Ascending aorta (tissue), 2 donors: ENCODE data around the gene SIMC1. TPM values are rescaled to one million over a fixed set of nuclear protein-coding genes. Genes with fewer than 3 reads are reported as not detected.

ENCODE experiments used
- DNase-seq, 2 donors: peaks; one replicate each; pipeline ENCODE4 v3.0.0-alpha.2; 2019; ENCODE audit warnings: low spot score in 2 of 2
- H3K27ac ChIP-seq, 2 donors: fragments of 200-600 bp; sonication (generic); one replicate each; pipeline ENCODE4 v1.5.1; 2016 to 2017; ENCODE audit warnings: mild to moderate bottlenecking in 1 of 2
- H3K27me3 ChIP-seq: fragments of 200-600 bp; sonication (generic); one replicate; pipeline ENCODE4 v1.5.1; 2017
- H3K36me3 ChIP-seq, 2 donors: fragments of 200-600 bp; sonication (generic); one replicate each; pipeline ENCODE4 v1.5.1; 2016
- H3K4me1 ChIP-seq, 2 donors: fragments of 200-600 bp; sonication (generic); one replicate each; pipeline ENCODE4 v1.5.1; 2016 to 2017; ENCODE audit warnings: mild to moderate bottlenecking in 1 of 2
- H3K4me3 ChIP-seq, 2 donors: fragments of 200-600 bp; sonication (generic); one replicate each; pipeline ENCODE4 v1.5.1; 2016 to 2017; ENCODE audit warnings: mild to moderate bottlenecking in 1 of 2
- H3K9me3 ChIP-seq, 2 donors: fragments of 200-600 bp; sonication (generic); one replicate each; pipeline ENCODE4 v1.5.1; 2016
- intact Hi-C: fragments of 100-400 bp; cut with DNase I; formaldehyde crosslinking; loops from one replicate; pipeline ENCODE4 v1.15.1; 2023
- total RNA-seq: library from RNA; depleted of rRNA; stranded (reverse); fragments of >200 nt; gene quantifications from one replicate; pipeline ENCODE4 v1.1.0, GENCODE V29; 2016
- TF ChIP-seq, protein P1 (sequence below), 3 experiments: fragments of 200-600 bp in 2 of 3; fragments of 450-650 bp in 1 of 3; sonication (generic) in 2 of 3; IDR thresholded peaks; one replicate each; pipeline ENCODE4 v1.5.1; 2016 to 2019; ENCODE audit warnings: antibody characterized with exemption in 3 of 3, mild to moderate bottlenecking in 1 of 3, moderate library complexity in 1 of 3

SIMC1 gene
- total RNA-seq, 1 donor from 2014 or later = 3.7 TPM

DNA sequence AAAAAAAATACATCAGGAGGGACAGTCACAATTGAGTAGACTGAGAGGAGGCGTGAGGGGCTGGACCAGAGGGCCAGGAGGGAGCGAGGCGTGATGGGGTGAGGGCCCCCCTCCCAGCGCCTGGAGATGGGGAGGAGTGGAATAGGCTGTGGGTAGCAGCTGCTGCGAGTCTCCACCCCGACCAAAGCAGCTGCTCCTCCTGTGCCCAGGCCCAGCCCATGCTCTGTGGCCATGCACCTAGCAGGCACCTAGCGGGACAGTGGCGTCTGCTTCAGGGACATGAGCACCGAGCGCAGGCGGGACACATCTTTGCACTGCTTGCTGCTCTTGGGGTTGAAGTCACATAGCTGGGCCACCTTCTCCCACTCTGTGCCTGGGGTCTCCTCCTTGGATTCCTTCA, 154.3 kb downstream of the SIMC1 start:
- TF ChIP-seq, protein P1, sequence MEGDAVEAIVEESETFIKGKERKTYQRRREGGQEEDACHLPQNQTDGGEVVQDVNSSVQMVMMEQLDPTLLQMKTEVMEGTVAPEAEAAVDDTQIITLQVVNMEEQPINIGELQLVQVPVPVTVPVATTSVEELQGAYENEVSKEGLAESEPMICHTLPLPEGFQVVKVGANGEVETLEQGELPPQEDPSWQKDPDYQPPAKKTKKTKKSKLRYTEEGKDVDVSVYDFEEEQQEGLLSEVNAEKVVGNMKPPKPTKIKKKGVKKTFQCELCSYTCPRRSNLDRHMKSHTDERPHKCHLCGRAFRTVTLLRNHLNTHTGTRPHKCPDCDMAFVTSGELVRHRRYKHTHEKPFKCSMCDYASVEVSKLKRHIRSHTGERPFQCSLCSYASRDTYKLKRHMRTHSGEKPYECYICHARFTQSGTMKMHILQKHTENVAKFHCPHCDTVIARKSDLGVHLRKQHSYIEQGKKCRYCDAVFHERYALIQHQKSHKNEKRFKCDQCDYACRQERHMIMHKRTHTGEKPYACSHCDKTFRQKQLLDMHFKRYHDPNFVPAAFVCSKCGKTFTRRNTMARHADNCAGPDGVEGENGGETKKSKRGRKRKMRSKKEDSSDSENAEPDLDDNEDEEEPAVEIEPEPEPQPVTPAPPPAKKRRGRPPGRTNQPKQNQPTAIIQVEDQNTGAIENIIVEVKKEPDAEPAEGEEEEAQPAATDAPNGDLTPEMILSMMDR (IDR thresholded peaks at IDR 0.05) = no peak
- H3K36me3 ChIP-seq = peaks cover 15 to 58% of the 10 kb centered on the region in 2 donors
- intact Hi-C loops = no loop called here
- H3K4me1 ChIP-seq = peaks cover 4 to 8% of the 10 kb centered on the region in 2 donors
- H3K9me3 ChIP-seq = no peaks in the 10 kb centered on the region
- DNase-seq = no peak
- no peak overlapping the region for H3K4me3 ChIP-seq
- H3K27ac ChIP-seq = no peak overlapping the region
- H3K27me3 ChIP-seq = no peaks in the 10 kb centered on the region

DNA sequence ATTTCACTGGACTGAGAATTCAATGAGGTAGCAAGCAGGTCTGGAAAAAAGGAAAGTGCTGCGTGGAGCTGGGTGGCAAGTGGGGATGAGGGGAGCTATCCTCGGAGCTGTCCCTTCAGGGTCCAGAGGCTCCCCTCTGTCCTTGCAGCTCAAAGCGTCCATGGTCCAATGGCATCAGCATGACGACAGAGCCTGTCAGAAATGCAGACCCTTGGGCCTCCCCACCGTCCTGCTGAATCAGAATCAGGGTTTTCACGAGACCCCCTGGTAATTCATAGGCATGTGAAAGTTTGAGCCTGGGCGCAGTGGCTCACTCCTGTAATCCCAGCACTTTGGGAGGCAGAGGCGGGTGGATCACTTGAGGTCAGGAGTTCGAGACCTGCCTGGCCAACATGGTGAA, 155.9 kb downstream of the SIMC1 start:
- no peak for DNase-seq
- H3K27ac ChIP-seq = no peak overlapping the region
- TF ChIP-seq, protein P1 (IDR thresholded peaks at IDR 0.05) = no peak
- H3K27me3 ChIP-seq = no peaks in the 10 kb centered on the region
- no peak overlapping the region for H3K4me3 ChIP-seq
- intact Hi-C loops = no loop called here
- H3K4me1 ChIP-seq = peaks cover 0 to 4% of the 10 kb centered on the region in 2 donors
- no peaks in the 10 kb centered on the region for H3K9me3 ChIP-seq
- H3K36me3 ChIP-seq = peaks cover 19 to 63% of the 10 kb centered on the region in 2 donors

DNA sequence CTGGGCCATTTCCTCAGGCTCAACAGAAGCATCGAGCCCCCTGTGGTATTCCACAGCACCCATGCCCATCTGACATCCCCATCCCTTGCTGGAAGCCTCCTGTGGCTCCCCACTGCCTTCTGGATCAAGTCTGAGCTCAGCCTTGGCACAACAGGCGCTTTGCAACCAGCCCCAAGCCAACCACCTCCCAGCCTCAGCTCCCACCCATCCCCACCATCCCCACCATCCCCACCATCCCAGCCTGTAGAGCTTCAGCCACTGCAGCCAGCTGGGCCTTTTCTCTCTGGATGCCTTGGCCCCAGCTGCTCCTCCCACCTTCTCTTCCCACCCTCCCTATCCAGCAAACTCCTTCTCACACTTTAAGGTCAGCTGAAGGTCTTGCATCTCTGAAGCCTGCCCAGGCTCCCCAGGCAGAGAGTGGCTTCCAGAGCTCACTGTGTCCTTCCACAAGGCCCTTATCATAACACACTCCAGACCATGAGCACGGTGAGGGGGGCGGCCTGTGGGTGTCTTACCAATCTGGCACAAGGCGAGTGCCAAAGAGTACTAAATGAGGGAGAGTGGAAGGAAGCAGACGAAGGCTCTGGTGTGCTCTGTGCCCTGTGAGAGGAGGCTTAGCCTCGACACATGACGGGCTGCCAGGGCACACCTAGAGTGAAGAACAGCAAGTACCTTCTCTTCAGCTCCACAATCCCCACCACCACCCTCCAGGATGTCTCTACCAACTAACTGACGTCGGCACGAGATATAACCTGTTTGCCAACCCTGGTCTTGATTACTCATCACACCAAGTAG, 156.9 kb downstream of the SIMC1 start:
- Histone ChIP-seq H3K4me3 (no peak overlapping the region), H3K27ac (no peak overlapping the region), H3K36me3 (peaks cover 19 to 63% of the 10 kb centered on the region in 2 donors), H3K27me3 (no peaks in the 10 kb centered on the region), H3K9me3 (no peaks in the 10 kb centered on the region), H3K4me1 (no peaks in the 10 kb centered on the region)
- intact Hi-C loops = no loop called here
- TF ChIP-seq, protein P1 (IDR thresholded peaks at IDR 0.05) = no peak
- no peak for DNase-seq

Other genes starting within 250 kb of the SIMC1 start
- 56.2 TPM for gene KIAA1191, start 123.3 kb downstream of the SIMC1 start, total RNA-seq
- gene ARL10, start 127.1 kb downstream of the SIMC1 start, total RNA-seq = 2.7 TPM
- gene NOP16, start 150.2 kb downstream of the SIMC1 start, total RNA-seq = not detected
- gene HIGD2A, start 150.3 kb downstream of the SIMC1 start, total RNA-seq = 36.7 TPM
- gene CLTB, start 178.1 kb downstream of the SIMC1 start, total RNA-seq = 189 TPM
- gene FAF2, start 210.0 kb downstream of the SIMC1 start, total RNA-seq = 18.7 TPM